Mesenchymal stem cell (in vitro differentiated cells and primary cell): Measurements from ENCODE around the gene SULT4A1.

Experiments
- DNase-seq: peaks from one replicate; pipeline ENCODE4 v3.0.0-alpha.2; 2013
- H2AFZ ChIP-seq: one replicate; pipeline ENCODE4 v1.6.1; 2013; ENCODE audit warnings: low read depth, mild to moderate bottlenecking, control low read depth, inconsistent platforms, low read length, moderate library complexity
- H2AK5ac ChIP-seq: 2 replicates; pipeline ENCODE4 v1.6.1; 2013; ENCODE audit warnings: low read length, moderate library complexity, mild to moderate bottlenecking, inconsistent platforms; ENCODE audit not compliant: severe bottlenecking
- H2BK120ac ChIP-seq: one replicate; pipeline ENCODE4 v1.6.1; 2013; ENCODE audit warnings: low read depth, mild to moderate bottlenecking, inconsistent platforms, low read length, moderate library complexity
- H2BK12ac ChIP-seq, 2 experiments: one replicate each; pipeline ENCODE4 v1.6.1; 2013; ENCODE audit warnings: inconsistent platforms in 2 of 2, low read length in 2 of 2, mild to moderate bottlenecking in 2 of 2, moderate library complexity in 2 of 2, control low read depth in 1 of 2
- H2BK15ac ChIP-seq: one replicate; pipeline ENCODE4 v1.6.1; 2013; ENCODE audit warnings: mild to moderate bottlenecking, low read depth, inconsistent platforms; ENCODE audit not compliant: poor library complexity, severe bottlenecking
- H2BK5ac ChIP-seq: 2 replicates; pipeline ENCODE4 v1.6.1; 2013; ENCODE audit warnings: low read depth, mild to moderate bottlenecking, low read length, control low read depth, inconsistent platforms; ENCODE audit not compliant: poor library complexity, severe bottlenecking
- H3K14ac ChIP-seq, 2 experiments: one replicate each; pipeline ENCODE4 v1.6.1; 2013; ENCODE audit warnings: inconsistent platforms in 2 of 2, low read length in 2 of 2, control low read depth in 1 of 2, mild to moderate bottlenecking in 1 of 2, moderate library complexity in 1 of 2
- H3K18ac ChIP-seq, 2 experiments: one replicate each; pipeline ENCODE4 v1.6.1; 2013; ENCODE audit warnings: inconsistent platforms in 2 of 2, low read length in 2 of 2, control low read depth in 1 of 2, low read depth in 1 of 2, mild to moderate bottlenecking in 1 of 2
- H3K23ac ChIP-seq, 2 experiments: one replicate each; pipeline ENCODE4 v1.6.1; 2013; ENCODE audit warnings: inconsistent platforms in 2 of 2, low read length in 2 of 2, mild to moderate bottlenecking in 2 of 2, moderate library complexity in 2 of 2, control low read depth in 1 of 2
- H3K27ac ChIP-seq: 2 replicates; pipeline ENCODE4 v1.5.1; 2013; ENCODE audit warnings: mild to moderate bottlenecking, moderate library complexity, low read length, control low read depth, inconsistent platforms; ENCODE audit not compliant: poor library complexity, severe bottlenecking
- H3K27me3 ChIP-seq, 2 experiments: 2 replicates each; pipeline versions ENCODE4 v1.6.1 to v1.7.0; 2013; ENCODE audit warnings: low read length in 2 of 2, mild to moderate bottlenecking in 2 of 2, moderate library complexity in 2 of 2, control low read depth in 1 of 2, inconsistent platforms in 1 of 2; ENCODE audit not compliant: control insufficient read depth in 1 of 2, insufficient read depth in 1 of 2
- H3K36me3 ChIP-seq, 2 experiments: 2 replicates each; pipeline versions ENCODE4 v1.6.1 to v1.7.0; 2013; ENCODE audit warnings: low read length in 2 of 2, control low read depth in 1 of 2, inconsistent platforms in 1 of 2, low read depth in 1 of 2, mild to moderate bottlenecking in 1 of 2; ENCODE audit not compliant: insufficient read depth in 2 of 2, control insufficient read depth in 1 of 2
- H3K4ac ChIP-seq, 2 experiments: one replicate each; pipeline ENCODE4 v1.6.1; 2013; ENCODE audit warnings: inconsistent platforms in 2 of 2, low read length in 2 of 2, mild to moderate bottlenecking in 2 of 2, moderate library complexity in 2 of 2, control low read depth in 1 of 2, low read depth in 1 of 2
- H3K4me1 ChIP-seq: 2 replicates; pipeline ENCODE4 v1.6.1; 2013; ENCODE audit warnings: low read depth, low read length, control low read depth; ENCODE audit not compliant: control insufficient read depth, insufficient read depth
- H3K4me2 ChIP-seq: 2 replicates; pipeline ENCODE4 v1.6.1; 2013; ENCODE audit warnings: low read length, mild to moderate bottlenecking, inconsistent platforms; ENCODE audit not compliant: poor library complexity, severe bottlenecking
- H3K4me3 ChIP-seq, 2 experiments: 2 replicates each; pipeline versions ENCODE4 v1.5.1 to v1.7.0; 2013; ENCODE audit warnings: low read length in 2 of 2, mild to moderate bottlenecking in 2 of 2, control low read depth in 1 of 2, low read depth in 1 of 2; ENCODE audit not compliant: insufficient read depth in 1 of 2
- H3K79me1 ChIP-seq: replicated peaks from 2 replicates; pipeline ENCODE4 v1.6.1; 2013; ENCODE audit warnings: mild to moderate bottlenecking, control low read depth, low read length, inconsistent platforms; ENCODE audit not compliant: poor library complexity, severe bottlenecking
- H3K9ac ChIP-seq: 2 replicates; pipeline ENCODE4 v1.7.0; 2013; ENCODE audit warnings: mild to moderate bottlenecking, low read length, moderate library complexity
- H3K9me3 ChIP-seq: 2 replicates; pipeline ENCODE4 v1.7.0; 2013; ENCODE audit warnings: mild to moderate bottlenecking, low read length; ENCODE audit not compliant: control insufficient read depth
- H4K8ac ChIP-seq: one replicate; pipeline ENCODE4 v1.6.1; 2013; ENCODE audit warnings: inconsistent platforms, mild to moderate bottlenecking, low read length, moderate library complexity
- H4K91ac ChIP-seq: one replicate; pipeline ENCODE4 v1.6.1; 2013; ENCODE audit warnings: mild to moderate bottlenecking, low read length, inconsistent platforms
- WGBS: methylation state at CpG from one replicate; pipeline ENCODE4 v1.1.7; 2013; ENCODE audit warnings: mixed read lengths; 5-methylcytosine and 5-hydroxymethylcytosine counted together

The SULT4A1 gene

DNA sequence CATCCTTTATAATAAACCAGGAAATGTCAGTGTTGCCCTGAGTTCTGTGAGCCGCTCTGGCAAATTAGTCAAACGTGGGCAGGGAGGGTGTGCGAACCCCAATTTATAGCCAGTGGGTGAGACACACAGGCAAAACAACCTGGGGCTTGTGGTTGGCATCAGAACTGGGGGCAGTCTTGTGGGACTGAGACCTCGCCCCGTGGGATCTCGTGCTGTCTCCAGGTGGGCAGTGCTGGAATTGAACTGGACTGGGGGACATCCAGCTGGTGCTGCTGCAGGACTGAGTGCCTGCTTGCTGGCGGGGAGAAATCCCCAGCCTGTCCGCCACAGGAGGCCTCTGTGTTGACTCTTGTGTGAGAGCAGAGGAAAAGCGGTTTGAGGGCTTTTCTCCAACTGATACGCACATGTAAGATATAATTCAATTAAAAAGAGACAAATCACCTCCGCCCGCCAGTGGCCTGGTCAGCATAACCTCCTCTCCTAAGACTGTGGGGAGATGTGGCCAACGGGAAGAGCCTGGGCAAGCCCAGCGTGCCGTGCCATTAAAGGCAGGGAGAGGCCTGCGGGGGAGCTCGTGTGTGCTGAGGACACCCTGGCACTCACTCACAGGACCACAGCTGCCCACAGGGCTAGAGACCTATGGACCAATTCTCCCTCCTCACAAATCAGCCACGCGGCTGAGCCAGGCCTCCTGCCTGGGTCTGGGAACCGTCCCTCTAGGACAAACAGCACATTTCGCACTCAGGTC is 18.4 kb downstream of the SULT4A1 start:
- no peak overlapping the region for H3K4me2 ChIP-seq
- H4K8ac ChIP-seq = no peak overlapping the region
- H3K27me3 ChIP-seq = peaks cover 20 to 53% of the 10 kb centered on the region in 2 experiments
- H2AFZ ChIP-seq = no peak overlapping the region
- H3K23ac ChIP-seq = no peak overlapping the region
- no peak for DNase-seq
- H3K79me1 ChIP-seq = no peaks in the 10 kb centered on the region
- H3K9ac ChIP-seq = no peak overlapping the region
- no peak overlapping the region for H2BK15ac ChIP-seq
- H2BK5ac ChIP-seq = no peak overlapping the region
- no peak overlapping the region for H3K18ac ChIP-seq
- no peak overlapping the region for H2BK12ac ChIP-seq
- no peak overlapping the region for H2BK120ac ChIP-seq
- H3K27ac ChIP-seq = no peak overlapping the region
- H3K4ac ChIP-seq = no peak overlapping the region
- H2AK5ac ChIP-seq = no peak overlapping the region
- H3K4me1 ChIP-seq = peaks cover 3% of the 10 kb centered on the region
- H3K36me3 ChIP-seq = no peaks in the 10 kb centered on the region
- H4K91ac ChIP-seq = peak overlapping the region; percentile 13
- 87% methylated on average over 18 of the region's 21 CpGs for WGBS
- H3K14ac ChIP-seq = no peak overlapping the region
- no peaks in the 10 kb centered on the region for H3K9me3 ChIP-seq
- H3K4me3 ChIP-seq = no peak overlapping the region

DNA sequence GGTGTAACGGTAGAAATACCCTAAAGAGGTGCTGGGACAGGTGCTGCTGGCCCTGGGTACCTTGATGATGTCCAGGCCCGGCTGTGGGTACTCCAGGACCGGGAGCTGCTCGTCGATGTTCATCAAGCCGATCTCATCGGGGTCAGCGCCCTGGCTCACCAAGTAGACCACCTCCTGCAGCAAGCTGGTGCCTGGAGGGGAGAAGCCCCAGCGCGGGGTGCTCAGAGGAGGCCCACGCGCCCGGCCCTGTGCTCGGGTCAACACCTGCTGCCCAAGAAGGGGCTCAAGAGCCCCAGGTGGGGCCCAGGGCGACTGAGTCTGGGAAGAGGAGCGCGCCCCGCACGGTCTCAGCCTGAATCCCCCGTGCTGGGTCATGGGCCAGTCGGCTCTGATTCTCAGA is 20.6 kb downstream of the SULT4A1 start:
- 89% methylated on average over 21 of the region's 21 CpGs for whole genome bisulfite sequencing
- no peak overlapping the region for H3K4me3 ChIP-seq

DNA sequence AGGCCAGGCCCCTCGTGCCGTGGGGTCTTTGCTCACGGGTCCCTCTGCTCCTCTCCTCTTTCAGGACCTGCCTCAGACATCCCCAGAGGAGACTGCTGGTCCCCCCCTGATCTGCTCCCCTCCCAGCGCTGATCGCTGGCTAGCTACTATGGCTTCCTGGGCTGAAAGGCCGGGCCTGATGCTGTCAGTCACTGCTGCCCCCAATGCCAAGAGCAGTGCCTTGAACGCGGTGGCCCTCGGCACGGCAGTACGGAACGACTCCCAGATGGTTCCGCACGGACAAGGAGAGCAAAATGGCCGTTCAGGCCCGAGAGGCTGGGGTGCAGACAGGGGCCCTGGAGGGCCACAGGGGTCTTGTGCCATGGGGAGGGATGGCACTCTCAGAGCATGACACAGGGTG is 21.5 kb downstream of the SULT4A1 start:
- Histone ChIP-seq H3K14ac (no peak overlapping the region), H2BK12ac (no peak overlapping the region), H3K4me1 (peaks cover 8% of the 10 kb centered on the region), H2BK5ac (no peak overlapping the region), H3K4me3 (no peak overlapping the region), H3K36me3 (no peaks in the 10 kb centered on the region), H3K18ac (no peak overlapping the region), H3K4ac (no peak overlapping the region), H3K27me3 (peaks cover 14 to 38% of the 10 kb centered on the region in 2 experiments), H4K8ac (no peak overlapping the region), H2AK5ac (no peak overlapping the region), H2BK120ac (no peak overlapping the region), H3K79me1 (no peaks in the 10 kb centered on the region), H3K9me3 (no peaks in the 10 kb centered on the region), H2BK15ac (no peak overlapping the region), H3K4me2 (no peak overlapping the region), H3K27ac (no peak overlapping the region), H4K91ac (no peak overlapping the region), H3K9ac (no peak overlapping the region), H3K23ac (no peak overlapping the region), H2AFZ (no peak overlapping the region)
- DNase-seq = no peak
- 83% methylated on average over 16 of the region's 16 CpGs for WGBS

More for the DNA sequence above, 20.6 kb downstream of the SULT4A1 start:
- no peak overlapping the region for H2BK15ac ChIP-seq
- H3K9me3 ChIP-seq = no peaks in the 10 kb centered on the region
- H2BK120ac ChIP-seq = no peak overlapping the region
- H3K4me2 ChIP-seq = no peak overlapping the region
- no peaks in the 10 kb centered on the region for H3K36me3 ChIP-seq
- no peak for DNase-seq
- H3K4ac ChIP-seq = no peak overlapping the region
- no peak overlapping the region for H3K18ac ChIP-seq
- H2BK12ac ChIP-seq = no peak overlapping the region
- no peak overlapping the region for H3K14ac ChIP-seq
- H4K8ac ChIP-seq = no peak overlapping the region
- peaks cover 8% of the 10 kb centered on the region for H3K4me1 ChIP-seq
- H3K27me3 ChIP-seq = peaks cover 19 to 44% of the 10 kb centered on the region in 2 experiments
- no peak overlapping the region for H2AK5ac ChIP-seq
- H3K23ac ChIP-seq = no peak overlapping the region
- H4K91ac ChIP-seq = no peak overlapping the region
- no peak overlapping the region for H3K9ac ChIP-seq
- no peaks in the 10 kb centered on the region for H3K79me1 ChIP-seq
- H3K27ac ChIP-seq = no peak overlapping the region
- no peak overlapping the region for H2BK5ac ChIP-seq
- H2AFZ ChIP-seq = no peak overlapping the region

DNA sequence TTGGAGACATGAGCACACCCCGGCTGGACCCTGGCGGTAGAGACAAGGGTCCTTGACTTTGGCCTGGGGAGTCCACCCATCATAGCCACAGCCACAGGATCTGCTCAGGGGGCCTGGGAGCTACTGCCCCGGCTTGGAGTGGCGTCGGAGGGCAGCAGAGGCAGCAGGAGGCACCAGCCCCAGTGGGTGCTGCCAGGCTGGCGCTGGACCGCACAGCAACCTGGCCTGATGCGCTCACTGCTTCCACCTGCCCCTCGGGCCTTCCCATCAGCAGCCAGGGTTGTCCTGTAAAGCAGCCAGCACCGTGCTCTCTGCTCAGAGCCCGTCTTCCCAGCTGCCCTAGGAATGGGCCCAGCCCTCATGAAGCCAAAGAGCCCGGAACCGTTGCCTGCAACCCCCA is 21.9 kb downstream of the SULT4A1 start:
- no peaks in the 10 kb centered on the region for H3K36me3 ChIP-seq
- H3K18ac ChIP-seq = no peak overlapping the region

More for the DNA sequence above, 21.9 kb downstream of the SULT4A1 start:
- Histone ChIP-seq H3K9me3 (no peaks in the 10 kb centered on the region), H3K27me3 (peaks cover 13 to 36% of the 10 kb centered on the region in 2 experiments), H4K91ac (peak overlapping the region; percentile 20), H2BK5ac (no peak overlapping the region), H3K79me1 (no peaks in the 10 kb centered on the region), H4K8ac (no peak overlapping the region), H3K14ac (no peak overlapping the region), H2BK120ac (no peak overlapping the region), H2AFZ (no peak overlapping the region), H2BK15ac (no peak overlapping the region), H3K27ac (no peak overlapping the region), H3K4me2 (no peak overlapping the region), H3K9ac (no peak overlapping the region), H3K4me1 (peaks cover 8% of the 10 kb centered on the region), H3K4me3 (no peak overlapping the region), H2BK12ac (no peak overlapping the region), H3K23ac (no peak overlapping the region), H2AK5ac (no peak overlapping the region), H3K4ac (no peak overlapping the region)
- no peak for DNase-seq
- 83% methylated on average over 13 of the region's 13 CpGs for WGBS
